Measurements from ENCODE around the gene NUDT16. TPM values are rescaled to one million over a fixed set of nuclear protein-coding genes. Genes with fewer than 3 reads are reported as not detected.

NUDT16 gene
- total RNA-seq, 1 donor from 2014 or later: 16.4 TPM

DNA sequence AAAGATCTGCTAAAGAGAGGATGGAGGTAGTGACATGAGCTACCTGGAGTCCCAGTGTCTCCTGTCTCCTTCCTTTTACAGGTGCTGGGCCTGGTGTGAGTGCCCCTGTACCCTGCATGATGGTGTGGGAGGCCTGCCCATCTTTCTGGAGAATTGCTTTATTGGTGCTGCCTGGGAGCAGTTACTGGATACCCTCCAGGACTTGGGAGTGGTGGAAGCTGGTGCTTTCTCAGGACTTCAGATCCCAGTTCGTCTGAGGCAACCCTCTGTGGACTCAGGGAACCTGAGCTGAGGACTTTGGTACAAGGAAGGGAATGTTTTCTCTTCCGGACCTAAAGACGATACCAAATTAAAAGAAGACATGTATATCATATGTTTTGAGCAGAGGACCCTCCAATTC, 18.3 kb upstream of the NUDT16 start:
- Histone ChIP-seq H3K27ac (ENCODE audit: low read depth, low read length) (no peak overlapping the region), H3K4me3 (ENCODE audit: insufficient read depth, low read depth, low read length) (no peak overlapping the region), H3K79me2 (ENCODE audit: insufficient read depth, low read length) (no peaks in the 10 kb centered on the region)

DNA sequence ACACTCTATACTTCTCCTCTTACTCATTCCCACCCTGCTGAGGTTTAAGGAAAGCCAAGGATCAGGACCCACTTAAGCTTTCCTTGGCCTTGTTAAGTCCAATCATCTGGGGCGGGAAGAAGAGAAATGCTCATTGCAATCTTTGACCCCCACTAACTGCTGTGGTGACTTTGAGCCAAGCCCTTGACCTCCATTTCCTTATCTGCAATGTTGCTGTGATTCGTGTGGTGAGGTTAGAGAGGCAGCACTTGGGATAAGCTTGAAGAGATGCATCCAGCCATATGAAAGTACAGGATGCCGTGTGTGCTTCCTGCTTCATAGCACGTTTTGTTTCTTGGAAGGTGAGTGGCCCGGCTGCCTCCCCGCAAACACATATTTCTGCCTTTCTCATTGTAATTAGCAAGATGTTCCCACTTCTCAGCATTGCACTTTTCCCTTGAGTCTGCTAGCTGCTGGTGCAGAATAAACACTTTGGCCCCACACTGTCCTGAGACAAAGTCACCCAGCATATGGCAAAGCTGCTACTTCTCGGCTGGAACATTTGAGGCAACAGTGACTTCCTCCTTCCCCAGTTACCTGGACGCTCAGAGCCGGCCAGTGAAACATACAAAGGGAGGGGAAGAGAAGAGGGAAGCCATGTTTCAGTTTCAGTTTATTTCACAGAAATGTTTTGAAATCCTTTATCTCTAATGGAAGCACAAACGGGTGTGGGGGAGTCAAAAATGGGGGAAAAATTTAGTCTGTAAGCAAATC, 10.5 kb upstream of the NUDT16 start:
- H3K9me3 ChIP-seq (ENCODE audit: insufficient read depth, low read depth, low read length): no peaks in the 10 kb centered on the region
- H3K9ac ChIP-seq (ENCODE audit: low read length): no peak overlapping the region
- H3K79me2 ChIP-seq (ENCODE audit: insufficient read depth, low read length): no peaks in the 10 kb centered on the region
- H3K27ac ChIP-seq (ENCODE audit: low read depth, low read length): no peak overlapping the region
- H3K4me1 ChIP-seq (ENCODE audit: insufficient read depth, low read length): no peaks in the 10 kb centered on the region
- H2AFZ ChIP-seq (ENCODE audit: low read depth, low read length): no peak overlapping the region
- peaks cover 3% of the 10 kb centered on the region for H3K36me3 ChIP-seq (ENCODE audit: insufficient read depth, low read length)
- no peak overlapping the region for H3K4me3 ChIP-seq (ENCODE audit: insufficient read depth, low read depth, low read length)
- no peak overlapping the region for H3K4me2 ChIP-seq (ENCODE audit: low read length)
- DNase-seq (ENCODE audit: low read depth): no peak
- no peak for FAIRE-seq
- H3K27me3 Mint-ChIP-seq (ENCODE audit: low read depth, unreplicated experiment): no peaks in the 10 kb centered on the region
- no peak overlapping the region for H3K27ac Mint-ChIP-seq (ENCODE audit: unreplicated experiment)
- TF ChIP-seq, protein P1, sequence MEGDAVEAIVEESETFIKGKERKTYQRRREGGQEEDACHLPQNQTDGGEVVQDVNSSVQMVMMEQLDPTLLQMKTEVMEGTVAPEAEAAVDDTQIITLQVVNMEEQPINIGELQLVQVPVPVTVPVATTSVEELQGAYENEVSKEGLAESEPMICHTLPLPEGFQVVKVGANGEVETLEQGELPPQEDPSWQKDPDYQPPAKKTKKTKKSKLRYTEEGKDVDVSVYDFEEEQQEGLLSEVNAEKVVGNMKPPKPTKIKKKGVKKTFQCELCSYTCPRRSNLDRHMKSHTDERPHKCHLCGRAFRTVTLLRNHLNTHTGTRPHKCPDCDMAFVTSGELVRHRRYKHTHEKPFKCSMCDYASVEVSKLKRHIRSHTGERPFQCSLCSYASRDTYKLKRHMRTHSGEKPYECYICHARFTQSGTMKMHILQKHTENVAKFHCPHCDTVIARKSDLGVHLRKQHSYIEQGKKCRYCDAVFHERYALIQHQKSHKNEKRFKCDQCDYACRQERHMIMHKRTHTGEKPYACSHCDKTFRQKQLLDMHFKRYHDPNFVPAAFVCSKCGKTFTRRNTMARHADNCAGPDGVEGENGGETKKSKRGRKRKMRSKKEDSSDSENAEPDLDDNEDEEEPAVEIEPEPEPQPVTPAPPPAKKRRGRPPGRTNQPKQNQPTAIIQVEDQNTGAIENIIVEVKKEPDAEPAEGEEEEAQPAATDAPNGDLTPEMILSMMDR (IDR thresholded peaks at IDR 0.05; ENCODE audit: insufficient read depth, low read depth, low read length): no peak
- no peak for TF ChIP-seq EZH2 (IDR thresholded peaks at IDR 0.05; ENCODE audit: insufficient read depth, low read length)
- no peak overlapping the region for H3K4me3 Mint-ChIP-seq (ENCODE audit: unreplicated experiment)
- peaks cover 12% of the 10 kb centered on the region for H3K36me3 Mint-ChIP-seq (ENCODE audit: low read depth, unreplicated experiment)
- no peaks in the 10 kb centered on the region for H3K27me3 ChIP-seq (ENCODE audit: insufficient read depth, low read length)
- no peaks in the 10 kb centered on the region for H3K9me3 Mint-ChIP-seq (ENCODE audit: unreplicated experiment)
- H3K4me1 Mint-ChIP-seq (ENCODE audit: low read depth, unreplicated experiment): no peaks in the 10 kb centered on the region
- no peaks in the 10 kb centered on the region for H4K20me1 ChIP-seq (ENCODE audit: insufficient read depth, low read length)

More for the DNA sequence above, 18.3 kb upstream of the NUDT16 start:
- Mint-ChIP-seq H3K27me3 (ENCODE audit: low read depth, unreplicated experiment) (peaks cover 3% of the 10 kb centered on the region), H3K4me3 (ENCODE audit: unreplicated experiment) (no peak overlapping the region), H3K27ac (ENCODE audit: unreplicated experiment) (no peak overlapping the region), H3K9me3 (ENCODE audit: unreplicated experiment) (peaks cover 2% of the 10 kb centered on the region), H3K4me1 (ENCODE audit: low read depth, unreplicated experiment) (peaks cover 3% of the 10 kb centered on the region), H3K36me3 (ENCODE audit: low read depth, unreplicated experiment) (no peaks in the 10 kb centered on the region)
- Histone ChIP-seq H3K4me1 (ENCODE audit: insufficient read depth, low read length) (peaks cover 8% of the 10 kb centered on the region), H3K9me3 (ENCODE audit: insufficient read depth, low read depth, low read length) (no peaks in the 10 kb centered on the region), H4K20me1 (ENCODE audit: insufficient read depth, low read length) (no peaks in the 10 kb centered on the region), H3K36me3 (ENCODE audit: insufficient read depth, low read length) (no peaks in the 10 kb centered on the region), H3K9ac (ENCODE audit: low read length) (no peak overlapping the region), H3K4me2 (ENCODE audit: low read length) (no peak overlapping the region), H2AFZ (ENCODE audit: low read depth, low read length) (no peak overlapping the region), H3K27me3 (ENCODE audit: insufficient read depth, low read length) (no peaks in the 10 kb centered on the region)
- FAIRE-seq: no peak
- TF ChIP-seq, protein P1 (IDR thresholded peaks at IDR 0.05; ENCODE audit: insufficient read depth, low read depth, low read length): no peak
- no peak for TF ChIP-seq EZH2 (IDR thresholded peaks at IDR 0.05; ENCODE audit: insufficient read depth, low read length)
- no peak for DNase-seq (ENCODE audit: low read depth)

DNA sequence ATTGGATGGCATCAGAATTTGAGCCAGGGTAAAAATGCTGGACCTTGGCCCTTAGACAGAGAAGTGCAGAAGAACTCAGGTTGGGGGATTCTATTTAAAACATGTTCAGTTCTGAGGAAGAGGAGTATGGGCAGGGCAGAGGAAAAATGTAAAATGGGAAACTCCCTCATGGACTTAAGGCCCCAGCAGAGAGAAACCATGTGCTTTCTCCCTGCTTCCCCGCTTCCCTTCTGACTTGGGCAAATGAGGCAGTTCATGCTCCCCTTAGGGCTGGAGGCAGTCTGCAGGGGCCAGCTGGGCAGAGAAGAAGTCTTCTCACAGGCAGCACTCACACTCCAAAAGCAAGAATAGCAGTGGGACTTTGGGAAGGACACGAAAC, 9.9 kb upstream of the NUDT16 start:
- DNase-seq (ENCODE audit: low read depth) (no peak), FAIRE-seq (no peak)
- no peak overlapping the region for H3K4me3 ChIP-seq (ENCODE audit: insufficient read depth, low read depth, low read length)
- Mint-ChIP-seq H3K36me3 (ENCODE audit: low read depth, unreplicated experiment) (peaks cover 12% of the 10 kb centered on the region), H3K4me3 (ENCODE audit: unreplicated experiment) (no peak overlapping the region), H3K27ac (ENCODE audit: unreplicated experiment) (no peak overlapping the region), H3K9me3 (ENCODE audit: unreplicated experiment) (no peaks in the 10 kb centered on the region), H3K4me1 (ENCODE audit: low read depth, unreplicated experiment) (no peaks in the 10 kb centered on the region), H3K27me3 (ENCODE audit: low read depth, unreplicated experiment) (no peaks in the 10 kb centered on the region)
- H3K36me3 ChIP-seq (ENCODE audit: insufficient read depth, low read length): peaks cover 6% of the 10 kb centered on the region
- no peaks in the 10 kb centered on the region for H4K20me1 ChIP-seq (ENCODE audit: insufficient read depth, low read length)
- no peak overlapping the region for H2AFZ ChIP-seq (ENCODE audit: low read depth, low read length)
- no peak overlapping the region for H3K9ac ChIP-seq (ENCODE audit: low read length)
- H3K79me2 ChIP-seq (ENCODE audit: insufficient read depth, low read length): no peaks in the 10 kb centered on the region
- no peaks in the 10 kb centered on the region for H3K27me3 ChIP-seq (ENCODE audit: insufficient read depth, low read length)
- H3K4me2 ChIP-seq (ENCODE audit: low read length): no peak overlapping the region
- H3K4me1 ChIP-seq (ENCODE audit: insufficient read depth, low read length): no peaks in the 10 kb centered on the region
- H3K9me3 ChIP-seq (ENCODE audit: insufficient read depth, low read depth, low read length): no peaks in the 10 kb centered on the region
- TF ChIP-seq, protein P1 (IDR thresholded peaks at IDR 0.05; ENCODE audit: insufficient read depth, low read depth, low read length): no peak
- TF ChIP-seq EZH2 (IDR thresholded peaks at IDR 0.05; ENCODE audit: insufficient read depth, low read length): no peak
- no peak overlapping the region for H3K27ac ChIP-seq (ENCODE audit: low read depth, low read length)

All from astrocyte (in vitro differentiated cells and primary cell).